Measurements from ENCODE around the gene ZFPL1.

- TF ChIP-seq CTCF (IDR thresholded peaks at IDR 0.05) (no peak), POLR2A (IDR thresholded peaks at IDR 0.05) (no peak)
These were observed 20.5 kb upstream of the ZFPL1 start for GRCh38 chr11:65063532-65063931.
